GM19467 (cell line): Measurements from ENCODE around the gene B4GALNT3.
"Not testable (repeated sequence)": the region's sequence is repeated elsewhere in the genome, so short reads cannot be mapped to it uniquely, and the experiment has no call there.

Experiments used
- ATAC-seq: cut with Tn5 transposase; IDR thresholded peaks from one replicate; pipeline ENCODE4 v1.9.1; 2021; ENCODE audit warnings: mild to moderate bottlenecking, moderate library complexity; ENCODE audit not compliant: unreplicated experiment

The B4GALNT3 gene

GRCh38 chr12:572532-572899 lies 112.8 kb downstream of the B4GALNT3 start:
- ATAC-seq: no peak

DNA sequence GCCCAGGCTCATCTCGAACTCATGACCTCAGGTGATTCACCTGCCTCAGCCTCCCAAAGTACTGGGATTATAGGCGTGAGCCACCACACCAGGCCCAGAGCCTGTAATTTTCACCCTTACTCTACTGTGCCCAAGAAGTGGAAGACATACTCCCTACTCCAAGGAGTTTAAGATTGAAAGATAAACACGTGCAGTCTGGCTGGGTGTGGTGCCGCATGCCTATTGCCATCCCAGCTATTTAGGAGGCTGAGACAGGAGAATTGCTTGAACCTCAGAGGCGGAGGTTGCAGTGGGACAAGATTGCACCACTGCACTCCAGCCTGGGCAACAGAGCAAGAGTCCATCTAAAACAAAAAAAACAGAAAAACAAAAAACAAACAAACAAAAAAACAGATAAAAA lies 113.5 kb downstream of the B4GALNT3 start:
- ATAC-seq: no peak

GRCh38 chr12:574475-575128 lies 114.9 kb downstream of the B4GALNT3 start:
- no peak for ATAC-seq

DNA sequence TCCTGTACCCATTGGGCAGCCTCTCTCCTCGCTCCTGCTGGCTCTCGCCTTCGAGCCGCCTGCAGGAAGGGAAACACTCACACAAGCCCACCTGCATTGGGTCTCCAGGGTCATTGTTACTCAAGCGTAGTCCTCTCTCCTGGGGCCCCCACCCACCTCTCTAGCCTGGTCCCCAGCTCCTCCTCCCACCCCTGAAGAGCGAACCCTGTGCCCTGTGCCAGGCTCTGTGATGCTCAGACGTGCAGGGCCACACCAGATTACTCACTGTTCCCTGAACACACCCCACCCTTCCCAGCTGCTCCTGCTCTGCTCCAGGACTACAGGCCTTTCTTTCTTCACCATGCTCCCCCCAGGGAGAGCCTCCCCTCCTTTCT lies 115.4 kb downstream of the B4GALNT3 start:
- no peak for ATAC-seq

DNA sequence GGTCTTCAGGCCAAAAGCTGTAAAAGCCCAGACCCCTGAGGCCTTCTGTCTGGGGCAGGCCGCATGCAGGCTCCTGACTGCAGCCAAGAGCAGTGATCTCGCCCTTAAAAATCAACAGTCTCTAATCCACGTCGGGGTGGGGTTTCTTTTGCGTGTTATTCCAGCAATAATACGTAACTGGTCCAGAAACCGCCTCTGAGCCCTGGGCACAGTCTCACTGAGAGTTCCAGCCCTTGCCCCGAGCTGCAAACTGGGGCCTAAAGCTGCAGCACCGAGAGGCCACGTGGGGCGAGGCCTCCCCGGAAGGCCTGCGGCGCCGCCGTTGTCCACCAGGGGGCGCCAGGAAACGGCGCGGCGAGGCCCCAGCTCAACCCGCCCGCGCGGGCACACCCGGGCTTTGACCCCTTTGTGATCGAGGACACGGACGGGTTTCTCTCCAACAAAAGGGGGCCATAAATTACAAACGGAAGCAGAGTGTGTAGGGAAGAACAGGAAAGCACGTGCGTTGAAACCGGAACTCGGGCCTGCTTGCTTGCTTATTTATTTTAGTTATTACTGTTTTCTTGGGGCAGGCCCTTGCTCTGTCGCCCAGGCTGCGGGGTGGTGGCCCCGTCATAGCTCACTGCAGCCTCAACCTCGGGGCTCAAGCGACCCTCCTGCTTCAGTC lies 116.3 kb downstream of the B4GALNT3 start:
- ATAC-seq: peak; percentile 70

GRCh38 chr12:576615-577110 lies 116.9 kb downstream of the B4GALNT3 start:
- no peak for ATAC-seq

GRCh38 chr12:577994-578747 lies 118.4 kb downstream of the B4GALNT3 start:
- ATAC-seq: not testable (repeated sequence)

- no peak for ATAC-seq
Observed at GRCh38 chr12:578748-579419, 119.1 kb downstream of the B4GALNT3 start.

GRCh38 chr12:579420-580110 lies 119.8 kb downstream of the B4GALNT3 start:
- no peak for ATAC-seq

DNA sequence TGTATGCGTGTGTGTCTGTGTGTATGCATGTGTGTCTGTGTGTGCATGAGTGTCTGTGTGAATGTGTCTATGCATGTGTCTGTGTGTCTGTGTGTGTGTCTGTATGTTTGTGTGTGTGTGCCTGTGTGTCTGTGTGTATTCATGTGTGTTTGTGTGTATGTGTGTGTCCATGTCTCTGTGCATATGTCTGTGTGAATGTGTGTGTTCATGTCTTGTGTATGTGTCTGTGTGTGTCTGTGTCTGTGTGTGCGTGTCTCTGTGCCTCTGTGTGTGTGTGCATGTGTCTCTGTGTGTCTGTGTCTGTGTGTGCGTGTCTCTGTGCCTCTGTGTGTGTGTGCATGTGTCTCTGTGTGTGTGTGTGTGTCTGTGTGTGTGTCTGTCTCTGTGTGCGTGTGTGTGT lies 121.1 kb downstream of the B4GALNT3 start:
- ATAC-seq: no peak

GRCh38 chr12:581321-581720 lies 121.6 kb downstream of the B4GALNT3 start:
- ATAC-seq: no peak

- ATAC-seq: no peak
Observed at GRCh38 chr12:581746-582145, 122.0 kb downstream of the B4GALNT3 start.

- ATAC-seq: no peak
Observed at GRCh38 chr12:583251-583869, 123.6 kb downstream of the B4GALNT3 start.

DNA sequence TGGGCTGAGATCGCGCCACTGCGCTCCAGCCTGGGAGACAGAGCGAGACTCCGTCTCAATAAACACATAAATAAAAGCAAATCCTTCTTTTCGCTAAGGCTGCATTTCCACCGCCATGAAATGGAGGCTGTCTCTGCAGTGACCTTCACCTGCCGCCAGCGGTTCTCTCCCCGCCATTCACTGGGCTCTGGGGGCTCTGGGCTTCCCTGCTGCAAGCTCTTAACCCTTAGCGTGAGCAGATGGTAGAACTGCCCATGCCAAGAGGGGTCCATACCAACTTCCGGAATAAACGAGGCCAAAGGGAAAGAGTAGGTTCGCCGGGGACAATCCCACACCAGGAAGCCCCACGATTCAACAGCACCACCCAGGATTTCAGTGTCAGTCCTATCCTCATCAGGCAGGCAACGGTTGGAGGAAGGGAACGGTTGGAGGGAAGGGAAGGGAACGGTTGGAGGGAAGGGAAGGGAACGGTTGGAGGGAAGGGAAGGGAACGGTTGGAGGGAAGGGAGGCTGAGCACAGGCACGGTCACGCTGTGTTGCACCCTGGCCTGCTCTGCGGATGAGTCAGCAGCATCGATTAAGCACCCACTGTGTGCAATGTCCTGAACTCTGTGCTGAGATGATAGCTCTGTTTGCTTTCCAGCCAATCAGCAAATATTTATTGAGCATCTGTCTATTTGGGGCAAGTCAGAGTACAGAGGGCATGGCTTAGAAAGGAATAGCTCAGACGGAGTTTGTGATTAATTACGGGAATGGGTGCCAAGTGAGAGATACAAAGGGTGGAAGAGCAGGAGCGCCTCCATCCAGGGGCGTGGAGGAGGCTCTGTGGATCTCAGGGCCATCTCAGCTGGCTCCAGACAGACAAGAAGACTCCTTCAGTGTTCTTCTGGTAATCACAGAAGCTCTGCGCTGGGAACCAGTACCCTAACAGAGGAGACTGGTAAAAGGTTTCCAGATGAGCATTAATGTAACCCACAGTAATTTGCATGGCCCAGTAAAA lies 125.6 kb downstream of the B4GALNT3 start:
- ATAC-seq: no peak

- ATAC-seq: no peak
Observed at GRCh38 chr12:586318-587071, 126.8 kb downstream of the B4GALNT3 start.

GRCh38 chr12:587132-588023 lies 127.6 kb downstream of the B4GALNT3 start:
- ATAC-seq: no peak

GRCh38 chr12:588024-588322 lies 128.2 kb downstream of the B4GALNT3 start:
- no peak for ATAC-seq

- no peak for ATAC-seq
Observed at GRCh38 chr12:588646-589045, 128.9 kb downstream of the B4GALNT3 start.
